HG03095 (cell line): ENCODE results near the gene CDKN2B-AS1.
"Not testable (repeated sequence)": the region's sequence is repeated elsewhere in the genome, so short reads cannot be mapped to it uniquely, and the experiment has no call there.

Experiments used
- ATAC-seq: cut with Tn5 transposase; IDR thresholded peaks from one replicate; pipeline ENCODE4 v1.9.1; 2021; ENCODE audit warnings: moderate library complexity; ENCODE audit not compliant: unreplicated experiment

The CDKN2B-AS1 gene

DNA sequence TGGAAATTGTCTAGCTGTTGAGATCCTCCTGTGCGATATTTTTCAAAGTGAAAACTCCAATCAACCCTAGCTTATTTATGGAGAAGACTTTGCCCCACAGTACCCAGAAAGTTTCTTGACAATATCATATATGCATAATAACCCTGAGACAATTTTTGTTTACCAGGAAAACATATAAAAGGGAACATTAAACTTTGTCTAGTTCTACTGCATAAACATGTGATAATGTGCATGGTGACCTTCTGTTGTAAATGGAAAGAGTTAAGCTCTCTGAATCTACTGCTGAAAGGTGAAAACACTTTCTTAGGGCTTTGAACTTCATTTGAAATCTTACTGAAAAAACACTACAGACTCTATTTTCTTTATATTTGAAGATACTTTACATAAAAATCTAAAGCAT lies 46.8 kb downstream of the CDKN2B-AS1 start:
- ATAC-seq = no peak

DNA sequence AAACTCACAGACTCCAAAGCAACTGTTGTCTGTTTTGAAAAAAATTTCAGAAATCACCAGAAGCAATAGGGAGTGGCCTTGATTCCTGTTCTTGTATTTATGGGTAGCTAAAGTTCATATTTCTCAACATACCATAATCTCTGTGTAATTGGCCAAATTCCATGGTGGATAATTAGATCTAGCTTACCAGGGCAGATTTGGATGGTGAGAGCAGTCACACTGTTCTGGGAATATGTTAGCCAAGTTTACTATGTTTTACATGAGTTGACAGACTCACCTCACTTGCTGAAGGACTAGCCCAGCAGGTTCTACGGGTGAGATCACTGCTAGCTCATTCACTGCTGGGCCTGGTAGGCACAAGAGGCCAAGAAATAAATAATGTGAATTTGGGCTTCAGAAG lies 47.2 kb downstream of the CDKN2B-AS1 start:
- no peak for ATAC-seq

DNA sequence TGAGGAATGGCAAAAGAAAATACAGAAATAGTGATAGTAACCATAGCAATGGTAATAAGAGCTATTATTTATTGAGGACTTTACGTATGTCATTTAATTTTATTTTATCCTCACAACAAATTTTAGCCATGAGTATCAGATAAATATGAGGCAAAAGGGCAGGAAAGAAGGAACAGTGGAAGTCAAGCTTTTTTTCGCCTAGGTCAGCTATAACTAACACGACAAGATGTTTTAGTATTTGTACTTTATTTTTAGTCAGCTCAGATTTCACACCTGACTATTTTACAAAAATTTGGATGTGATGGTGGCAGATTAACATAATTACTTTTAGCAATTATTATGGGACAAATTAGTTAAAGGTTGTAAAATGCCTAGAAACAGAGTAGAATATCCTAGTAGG lies 49.3 kb downstream of the CDKN2B-AS1 start:
- ATAC-seq = no peak

DNA sequence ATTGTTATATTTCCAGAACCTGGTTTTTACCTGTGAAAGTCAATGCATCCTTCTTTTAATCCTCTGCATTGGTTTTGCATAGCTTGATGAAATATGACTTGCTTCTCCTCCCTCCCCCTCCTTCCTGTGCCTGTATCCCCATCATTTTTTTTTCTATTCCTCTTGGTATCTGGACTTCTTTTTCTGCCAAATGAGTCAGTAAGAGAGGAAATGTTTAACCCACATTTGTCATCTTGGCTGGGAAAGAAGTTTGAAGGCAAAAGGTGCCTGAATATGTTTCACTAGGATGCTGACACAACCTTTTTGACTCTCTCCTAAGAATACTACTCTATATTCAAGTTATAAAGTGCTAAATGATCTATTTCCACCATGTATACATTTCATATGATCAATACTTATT lies 50.0 kb downstream of the CDKN2B-AS1 start:
- ATAC-seq = no peak

DNA sequence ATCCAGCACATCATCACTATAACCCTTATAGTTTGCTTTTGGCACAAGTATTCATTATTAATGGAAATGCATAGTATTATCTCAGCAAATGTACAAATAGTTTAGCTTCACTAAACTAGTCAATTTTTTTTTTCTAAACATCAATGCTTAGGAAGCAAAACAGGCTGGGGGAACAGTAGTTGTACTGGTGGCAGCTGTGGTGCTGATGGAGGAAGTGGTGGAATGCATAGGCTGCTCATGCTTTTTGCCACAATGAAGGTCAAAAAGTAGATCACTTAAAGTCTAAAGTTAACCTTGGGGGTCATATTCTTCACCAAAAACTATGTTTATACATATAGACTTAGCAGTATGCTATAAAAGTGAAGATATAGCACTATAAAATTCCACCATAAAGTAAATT lies 50.8 kb downstream of the CDKN2B-AS1 start:
- ATAC-seq = no peak

DNA sequence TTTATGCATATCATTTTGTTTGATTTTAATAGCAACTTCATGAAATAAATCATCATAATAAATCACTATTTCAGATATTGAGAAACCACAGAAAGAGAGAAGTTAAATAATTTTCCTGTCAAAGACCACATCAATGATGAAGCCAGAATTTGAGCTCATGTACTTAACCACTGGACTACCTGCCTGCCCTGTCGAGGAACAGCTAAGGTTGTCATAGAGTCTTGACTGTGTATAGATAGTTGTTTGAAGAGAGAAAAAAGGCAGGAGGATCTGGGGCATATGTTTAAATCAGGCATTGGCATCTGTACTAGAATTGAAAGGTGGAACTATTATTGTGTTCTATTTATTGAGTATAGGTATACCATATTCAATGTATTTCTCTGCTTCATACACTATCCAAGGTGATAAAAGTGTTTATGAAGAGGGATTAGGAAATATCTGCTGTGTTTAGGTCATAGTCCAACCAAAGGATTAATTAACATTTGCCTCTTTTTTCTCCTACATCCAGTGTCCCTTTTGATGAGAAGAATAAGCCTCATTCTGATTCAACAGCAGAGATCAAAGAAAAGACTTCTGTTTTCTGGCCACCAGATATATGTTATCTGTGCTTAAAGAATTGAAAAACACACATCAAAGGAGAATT lies 51.8 kb downstream of the CDKN2B-AS1 start:
- no peak for ATAC-seq

DNA sequence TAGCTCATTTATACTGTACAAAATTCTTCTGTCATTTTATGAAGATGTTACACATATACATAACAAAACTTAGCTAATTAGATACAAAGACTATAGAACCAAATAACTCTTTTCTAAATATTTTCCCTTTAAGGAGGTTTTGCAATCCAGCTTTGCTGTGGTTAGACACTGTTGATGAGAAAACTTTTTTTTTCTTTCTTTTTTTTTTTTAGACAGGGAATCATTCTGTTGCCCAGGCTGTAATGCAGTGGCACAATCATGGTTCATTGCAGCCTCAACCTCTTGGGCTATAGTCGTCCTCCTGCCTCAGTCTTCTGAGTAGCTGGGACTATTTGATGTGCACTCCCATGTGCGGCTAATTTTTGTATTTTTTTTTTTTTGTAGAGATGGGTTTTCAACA lies 53.0 kb downstream of the CDKN2B-AS1 start:
- ATAC-seq = no peak

DNA sequence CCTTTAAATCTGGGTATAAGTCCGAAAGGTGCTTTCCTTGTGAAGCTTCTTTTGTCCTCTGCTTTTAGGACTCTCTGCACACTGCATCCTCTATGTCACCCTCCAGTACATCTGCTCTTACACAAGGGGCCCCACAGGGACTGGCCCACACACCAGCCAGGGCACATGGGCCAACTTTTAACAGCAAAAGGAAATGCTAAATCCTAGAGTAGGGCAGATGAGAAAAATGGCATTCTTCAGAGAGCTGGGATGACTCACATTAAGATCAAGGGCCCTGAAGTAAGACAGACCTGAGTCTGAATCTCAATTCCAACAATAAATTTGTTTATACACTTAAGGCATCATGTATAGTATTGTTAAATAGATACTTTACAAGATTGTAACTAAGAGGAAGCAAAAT lies 54.8 kb downstream of the CDKN2B-AS1 start:
- ATAC-seq = no peak

DNA sequence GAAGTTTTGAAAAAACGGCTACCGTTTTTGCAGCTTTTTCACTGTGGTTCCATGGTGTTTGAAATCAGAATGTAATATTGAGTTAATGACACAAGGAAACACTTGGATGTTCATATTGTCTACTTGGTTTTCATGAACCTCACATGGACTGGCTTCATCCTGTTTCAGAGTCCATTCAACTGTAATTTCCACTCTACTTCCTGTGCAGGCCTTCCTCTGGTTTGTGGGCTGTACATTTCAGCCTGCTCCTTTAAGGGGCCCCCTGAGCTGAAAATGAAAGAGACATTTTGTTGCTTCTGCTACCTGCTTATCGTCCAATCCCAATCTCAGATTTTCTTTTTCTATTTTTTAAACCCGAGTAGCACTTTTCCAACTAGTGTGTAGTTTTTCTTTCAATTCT lies 56.3 kb downstream of the CDKN2B-AS1 start:
- no peak for ATAC-seq

DNA sequence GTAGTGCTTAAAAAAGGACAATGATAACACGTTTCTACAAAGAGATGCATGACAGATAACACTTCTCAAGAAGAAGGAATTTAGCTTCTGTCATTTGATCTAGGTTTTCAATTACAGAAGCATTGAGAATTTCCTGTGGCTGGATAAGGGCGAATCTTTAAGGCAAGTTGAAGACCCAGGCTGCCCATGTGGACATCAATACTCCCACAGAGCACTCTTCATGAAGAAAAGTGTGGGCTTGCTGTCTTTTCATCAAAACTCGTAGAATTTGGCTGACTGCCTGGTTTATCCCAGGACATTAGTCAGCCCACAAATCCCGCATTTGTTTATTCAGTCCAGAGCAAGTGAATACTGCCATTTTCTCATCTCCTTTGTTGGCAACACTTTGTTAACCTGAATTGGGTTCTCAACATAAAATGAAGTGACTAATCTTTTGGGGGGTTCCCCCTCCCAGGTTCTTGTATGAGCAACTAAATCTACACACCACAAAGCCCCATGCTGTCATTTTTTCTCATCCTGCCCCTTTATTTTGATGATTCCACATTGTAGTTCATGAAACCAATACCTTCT lies 57.9 kb downstream of the CDKN2B-AS1 start:
- no peak for ATAC-seq

DNA sequence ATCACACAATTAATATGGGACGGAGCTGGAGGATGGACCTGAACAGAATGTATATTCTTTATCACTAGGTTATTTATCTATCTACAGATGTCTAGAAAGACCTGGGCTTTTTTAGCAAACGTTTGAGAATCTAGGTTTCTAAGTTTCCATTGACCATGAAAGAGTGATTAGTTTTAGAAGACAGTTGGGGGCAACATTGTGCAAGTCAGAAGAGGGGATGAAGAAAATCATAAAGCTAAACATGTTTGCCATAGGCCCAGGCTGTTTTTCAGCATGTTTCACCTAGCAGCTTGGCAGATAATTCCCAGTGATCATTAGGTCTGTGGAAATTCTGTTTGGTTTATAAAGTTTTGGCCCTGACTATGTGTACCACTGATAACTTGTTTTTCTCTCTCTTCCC lies 58.6 kb downstream of the CDKN2B-AS1 start:
- no peak for ATAC-seq

DNA sequence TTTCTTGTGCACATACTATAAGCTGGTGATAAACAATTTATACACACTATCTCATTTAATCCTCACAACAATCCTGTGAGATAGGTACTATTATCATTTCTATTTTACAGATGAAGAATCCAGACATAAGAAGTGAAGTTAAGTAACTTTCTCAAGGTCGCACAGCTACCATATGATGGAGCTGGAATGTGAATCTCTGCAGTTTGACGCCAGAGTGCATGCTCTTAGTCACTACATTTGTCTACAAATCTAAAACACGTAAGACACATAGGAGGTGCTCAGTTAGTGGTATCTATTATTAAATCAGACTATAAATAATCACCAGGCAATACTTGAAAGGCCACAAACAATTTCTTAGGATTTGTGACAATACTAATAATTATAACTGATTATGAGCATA lies 59.5 kb downstream of the CDKN2B-AS1 start:
- no peak for ATAC-seq

DNA sequence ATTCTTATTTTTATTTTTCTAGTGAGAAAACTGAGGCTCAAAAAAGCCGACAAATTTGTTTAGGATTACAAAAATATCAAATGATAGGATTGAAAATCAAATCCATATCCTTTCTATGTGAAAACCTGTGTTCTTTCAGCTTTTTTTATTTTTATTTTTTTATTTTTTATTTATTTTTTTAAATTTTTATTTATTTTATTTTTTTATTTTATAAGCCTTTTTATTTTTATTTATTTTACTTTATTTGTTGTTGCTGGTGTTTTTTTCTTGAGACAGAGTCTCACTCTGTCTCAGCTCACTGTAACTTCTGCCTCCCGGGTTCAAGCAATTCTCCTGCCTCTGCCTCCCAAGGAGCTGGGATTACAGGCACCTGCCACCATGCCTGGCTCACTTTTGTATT lies 59.9 kb downstream of the CDKN2B-AS1 start:
- no peak for ATAC-seq

DNA sequence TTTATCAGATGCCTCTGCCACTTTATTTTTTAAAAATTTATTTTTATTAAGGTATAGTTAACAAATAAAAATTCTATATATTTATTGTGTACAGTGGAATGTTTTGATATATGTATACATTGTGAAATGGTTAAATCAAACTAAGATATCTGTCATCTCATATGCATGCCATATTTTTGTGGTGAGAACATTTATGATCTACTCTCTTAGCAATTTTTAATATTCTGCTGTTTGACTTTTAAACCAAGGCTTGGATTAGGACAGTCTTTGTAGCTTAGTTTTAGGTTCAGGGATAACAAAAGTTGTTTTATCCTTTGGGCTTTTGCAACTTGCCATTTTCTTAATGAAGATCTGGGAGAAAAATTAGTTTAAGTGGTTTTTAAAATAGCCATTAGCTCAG lies 60.5 kb downstream of the CDKN2B-AS1 start:
- no peak for ATAC-seq

DNA sequence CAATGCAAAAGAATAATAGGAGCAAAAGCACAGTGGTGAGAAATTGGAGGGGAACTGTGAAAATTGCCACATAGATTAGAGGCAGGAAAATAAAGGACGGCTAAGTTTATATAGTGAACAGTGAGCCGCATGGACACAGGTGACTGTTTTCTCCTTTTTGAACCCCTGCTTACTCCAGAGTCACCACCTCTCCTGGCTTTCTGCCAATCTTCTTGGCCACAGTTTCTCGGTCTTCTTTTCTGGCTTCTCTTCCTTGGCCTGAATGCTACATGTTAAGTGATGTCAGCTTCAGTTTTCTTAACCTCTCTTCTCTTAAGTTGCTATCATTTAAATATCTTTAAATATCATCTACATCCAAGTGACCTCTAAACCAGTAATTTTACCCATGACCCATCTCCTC lies 61.8 kb downstream of the CDKN2B-AS1 start:
- no peak for ATAC-seq

DNA sequence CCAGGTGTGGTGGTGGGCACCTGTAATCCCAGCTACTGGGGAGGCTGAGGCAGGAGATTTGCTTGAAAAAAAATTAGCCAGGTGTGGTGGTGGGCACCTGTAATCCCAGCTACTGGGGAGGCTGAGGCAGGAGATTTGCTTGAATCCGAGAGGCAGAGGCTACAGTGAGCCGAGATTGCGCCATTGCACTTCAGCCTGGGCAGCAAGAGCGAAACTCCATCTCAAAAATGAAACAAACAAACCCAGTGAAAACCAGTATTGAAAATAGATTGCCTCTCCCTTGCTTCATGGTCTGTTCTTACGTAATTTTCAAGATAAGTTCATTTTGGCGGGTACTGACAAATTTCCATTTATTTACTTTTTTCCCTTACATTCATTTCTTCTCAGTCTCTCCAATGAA lies 63.4 kb downstream of the CDKN2B-AS1 start:
- ATAC-seq = not testable (repeated sequence)

DNA sequence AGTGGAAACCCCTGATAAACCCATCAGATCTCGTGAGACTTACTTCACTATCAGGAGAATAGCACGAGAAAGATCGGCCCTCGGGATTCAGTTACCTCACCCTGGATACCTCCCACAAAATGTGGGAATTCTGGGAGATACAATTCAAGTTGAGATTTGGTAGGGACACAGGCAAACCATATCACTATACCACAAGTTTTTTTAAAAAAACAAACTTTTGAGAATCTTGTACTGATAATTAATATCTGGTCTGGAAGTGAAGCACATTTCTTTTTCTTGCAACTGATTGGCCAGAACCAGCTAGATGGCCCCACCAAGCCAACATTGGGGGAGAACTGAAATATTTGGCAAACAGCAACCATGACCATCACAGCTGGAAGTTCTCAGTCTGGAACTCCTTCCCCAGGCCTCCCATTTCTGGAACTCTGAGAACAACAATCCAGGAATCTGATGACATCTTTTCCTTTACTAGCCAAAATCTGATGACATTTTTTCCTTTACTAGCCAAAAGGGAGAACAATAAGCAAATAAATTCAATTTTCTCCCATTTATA lies 66.3 kb downstream of the CDKN2B-AS1 start:
- ATAC-seq = no peak

DNA sequence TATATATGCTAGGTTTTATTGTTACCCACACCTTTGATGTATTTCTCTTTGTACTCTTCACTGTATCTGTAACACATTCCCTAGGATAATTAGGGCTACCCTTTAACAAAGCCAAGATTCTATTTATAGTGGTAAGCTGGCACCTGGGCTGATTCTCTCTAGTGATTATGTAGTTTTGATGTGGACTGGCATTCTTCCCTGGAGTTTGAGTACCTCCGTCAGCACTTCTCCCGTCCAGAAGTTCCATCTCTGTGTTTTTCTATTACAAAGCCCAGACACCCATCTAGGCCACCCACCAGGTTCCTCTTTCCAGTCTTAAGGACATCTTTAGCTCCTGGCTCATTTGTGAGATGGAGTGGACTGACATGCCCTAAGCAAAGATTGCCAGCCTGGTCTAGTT lies 70.4 kb downstream of the CDKN2B-AS1 start:
- no peak for ATAC-seq

DNA sequence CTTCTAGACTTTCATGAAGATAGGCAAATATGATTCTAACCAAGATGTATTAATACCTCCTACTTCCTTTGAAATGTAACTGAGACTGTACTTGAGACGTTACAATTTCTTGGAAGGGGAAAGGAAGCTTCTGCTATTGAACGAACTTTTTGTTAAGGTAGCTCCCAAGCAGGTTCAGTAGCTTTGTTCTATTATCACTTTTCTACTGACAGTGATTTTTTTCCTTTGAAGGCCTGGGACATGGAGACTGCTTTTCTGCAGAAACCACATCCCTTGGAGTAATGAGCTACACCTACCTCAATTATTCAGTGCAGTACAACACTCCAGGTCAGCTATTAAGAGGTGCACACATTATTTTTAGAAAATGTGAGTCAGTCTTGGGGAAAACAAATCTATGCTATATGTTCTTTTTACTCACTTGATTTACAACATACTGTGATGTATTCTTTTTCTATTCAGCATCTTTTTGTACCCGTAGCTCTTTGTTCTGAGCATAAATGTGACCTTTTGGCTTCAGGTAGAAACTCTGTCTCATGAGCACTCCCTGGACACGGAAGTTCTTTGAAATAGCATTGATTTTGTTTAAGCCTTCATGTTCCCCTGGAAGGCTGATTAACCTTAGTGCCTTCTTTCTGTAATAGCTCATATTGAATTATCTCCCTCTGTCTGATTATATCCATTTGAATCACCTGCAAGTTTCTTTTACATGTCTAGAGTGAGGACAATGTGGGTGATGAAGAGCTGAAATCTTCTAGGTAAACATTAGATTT lies 71.0 kb downstream of the CDKN2B-AS1 start:
- ATAC-seq = no peak

DNA sequence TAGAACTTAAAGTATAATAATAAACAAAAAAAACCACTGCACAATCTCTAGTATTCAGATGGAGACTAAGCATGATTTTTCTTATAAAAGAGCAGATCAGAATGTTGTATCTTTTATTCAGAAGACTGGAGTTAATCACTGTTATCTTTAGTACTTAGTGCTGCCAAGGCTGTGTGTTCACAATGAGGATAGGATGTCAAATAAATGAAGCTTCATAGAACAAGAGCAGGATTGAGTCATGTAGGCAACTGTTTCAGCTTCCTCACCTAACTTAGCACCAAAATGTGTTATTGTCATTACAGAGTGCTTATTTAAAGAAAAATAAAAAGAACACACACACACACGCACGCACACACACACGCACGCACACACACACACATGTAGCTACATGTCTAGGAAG lies 72.6 kb downstream of the CDKN2B-AS1 start:
- ATAC-seq = no peak

DNA sequence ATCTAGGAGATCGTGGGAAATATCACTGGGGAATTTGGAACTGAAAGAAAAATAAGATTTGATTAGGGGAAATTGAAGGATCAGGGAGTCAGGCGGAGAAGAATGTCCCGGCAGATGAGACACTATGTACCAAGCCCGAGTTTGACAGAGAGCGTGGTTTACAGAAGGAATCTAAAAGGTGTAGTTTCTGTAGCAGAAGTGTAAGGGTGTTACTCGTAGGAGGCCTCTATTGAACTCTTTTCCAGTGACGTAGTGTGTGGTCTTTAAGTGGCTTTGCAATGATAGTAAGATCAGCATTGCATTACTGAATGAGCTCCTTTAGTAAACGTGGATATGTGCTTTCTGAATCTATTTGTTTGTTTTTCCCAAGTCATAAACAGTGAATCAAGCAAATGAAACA lies 73.8 kb downstream of the CDKN2B-AS1 start:
- no peak for ATAC-seq

DNA sequence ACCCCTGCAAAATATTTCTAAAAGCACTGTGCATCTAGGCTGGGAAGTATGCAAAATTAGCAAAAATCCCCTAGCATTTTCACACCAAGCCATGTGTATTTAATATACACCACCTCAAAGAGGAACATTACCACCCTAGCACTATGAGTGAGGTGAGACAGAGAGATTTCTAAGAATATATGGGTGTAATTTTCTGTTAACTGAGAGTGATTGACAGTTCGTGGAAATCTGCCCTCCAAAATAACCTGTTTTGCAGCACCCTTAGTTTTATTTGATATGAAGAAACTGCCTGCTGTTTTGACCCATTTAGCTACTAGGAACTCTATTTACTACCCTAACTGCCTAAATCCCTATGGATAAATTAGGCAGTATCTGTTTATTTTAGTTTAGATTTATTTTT lies 78.8 kb downstream of the CDKN2B-AS1 start:
- ATAC-seq = no peak
